Adrenal gland (tissue), 12 donors: ENCODE data around the gene RBMS1. TPM values are rescaled to one million over a fixed set of nuclear protein-coding genes. Genes with fewer than 3 reads are reported as not detected.

Source experiments
- DNase-seq, 7 donors: peaks; one replicate each; pipeline ENCODE4 v3.0.0-alpha.2; 2019 to 2020
- H3K27ac ChIP-seq, 5 donors: fragments of 200-600 bp; sonication (generic) in 4 of 5; 1 replicate in 3 of 5; 2 replicates in 2 of 5; pipeline versions ENCODE4 v1.5.1 to v1.8.0; 2016 to 2020; ENCODE audit warnings: mild to moderate bottlenecking in 1 of 5
- H3K27me3 ChIP-seq: fragments of 200-600 bp; 2 replicates; pipeline ENCODE4 v1.8.0; 2021
- H3K36me3 ChIP-seq, 2 donors: fragments of 200-600 bp; replicated peaks in 1 of 2; 1 replicate in 1 of 2; 2 replicates in 1 of 2; pipeline versions ENCODE4 v1.5.1 to v1.8.0; 2018 to 2022
- H3K4me1 ChIP-seq, 2 donors: fragments of 200-600 bp; replicated peaks in 1 of 2; 1 replicate in 1 of 2; 2 replicates in 1 of 2; pipeline versions ENCODE4 v1.5.1 to v1.8.0; 2018 to 2021
- H3K4me3 ChIP-seq, 4 donors: fragments of 200-600 bp; sonication (generic) in 3 of 4; one replicate each; pipeline ENCODE4 v1.5.1; 2016 to 2018
- H3K9me3 ChIP-seq, 3 donors: fragments of 200-600 bp; sonication (generic) in 1 of 3; replicated peaks in 1 of 3; 1 replicate in 2 of 3; 2 replicates in 1 of 3; pipeline versions ENCODE4 v1.5.1 to v1.8.0; 2016 to 2021
- POLR2A ChIP-seq, 2 donors: fragments of 450-650 bp; IDR thresholded peaks; one replicate each; pipeline ENCODE4 v1.6.1; 2017; ENCODE audit warnings: antibody characterized with exemption in 2 of 2, mild to moderate bottlenecking in 2 of 2, moderate library complexity in 1 of 2
- WGBS, 4 donors: extraction: QIAGEN DNeasy Blood & Tissue Kit in 2 of 4; methylation state at CpG; one replicate each; pipeline versions ENCODE4 v1.1.5 to v1.1.7; 2013 to 2017; 5-methylcytosine and 5-hydroxymethylcytosine counted together
- intact Hi-C, 2 donors: fragments of 100-400 bp; cut with DNase I; formaldehyde crosslinking; loops; one replicate each; pipeline versions ENCODE4 v1.14.1 to v1.15.0; 2022 to 2023
- polyA plus RNA-seq, 3 donors: library from polyadenylated mRNA; stranded (reverse); fragments of 200-250 nt in 2 of 3; fragments of 350-450 nt in 1 of 3; fragmentation: Illumina TruSeq in 1 of 3; extraction: RNeasy Lipid Tissue Mini Kit (QIAGEN cat#74804) in 1 of 3; gene quantifications; one replicate each; pipeline ENCODE4 v1.2.3, GENCODE V29; 2013 to 2014
- total RNA-seq, 9 donors: library from RNA; depleted of rRNA in 4 of 9; stranded (reverse); fragments of >200 nt in 4 of 9; fragments of 120-200 nt in 1 of 9; fragmentation: NEBNext Ultra II Directional in 1 of 9; extraction: Animal tissue kit (Norgen Biotek cat#: 25700) in 1 of 9; gene quantifications; one replicate each; pipeline versions ENCODE4 v1.1.0 to v1.2.4, GENCODE V29; 2013 to 2023
- TF ChIP-seq, protein P1 (sequence below), 6 experiments: fragments of 450-650 bp in 4 of 6; fragments of 200-600 bp in 2 of 6; sonication (generic) in 1 of 6; IDR thresholded peaks; 1 replicate in 5 of 6; 2 replicates in 1 of 6; pipeline versions ENCODE4 v1.5.1 to v1.8.0; 2016 to 2021; ENCODE audit warnings: antibody characterized with exemption in 6 of 6, mild to moderate bottlenecking in 2 of 6, moderate library complexity in 1 of 6
- donor health status: healthy with polysubstance abuse.
- donor health status: Bipolar disorder and iron deficiency.
- donor health status: DM: yes; HTN: yes; CAD: no.
- donor health status: DM: no; HTN: no; CAD: no.
- donor health status: DM: no; HTN: no; CAD: no.
- donor health status: DM: yes; HTN: yes; CAD: no.

Gene RBMS1
- total and polyA plus RNA-seq, 12 donors = 24.2 to 62.1 (median 37.1) TPM

DNA sequence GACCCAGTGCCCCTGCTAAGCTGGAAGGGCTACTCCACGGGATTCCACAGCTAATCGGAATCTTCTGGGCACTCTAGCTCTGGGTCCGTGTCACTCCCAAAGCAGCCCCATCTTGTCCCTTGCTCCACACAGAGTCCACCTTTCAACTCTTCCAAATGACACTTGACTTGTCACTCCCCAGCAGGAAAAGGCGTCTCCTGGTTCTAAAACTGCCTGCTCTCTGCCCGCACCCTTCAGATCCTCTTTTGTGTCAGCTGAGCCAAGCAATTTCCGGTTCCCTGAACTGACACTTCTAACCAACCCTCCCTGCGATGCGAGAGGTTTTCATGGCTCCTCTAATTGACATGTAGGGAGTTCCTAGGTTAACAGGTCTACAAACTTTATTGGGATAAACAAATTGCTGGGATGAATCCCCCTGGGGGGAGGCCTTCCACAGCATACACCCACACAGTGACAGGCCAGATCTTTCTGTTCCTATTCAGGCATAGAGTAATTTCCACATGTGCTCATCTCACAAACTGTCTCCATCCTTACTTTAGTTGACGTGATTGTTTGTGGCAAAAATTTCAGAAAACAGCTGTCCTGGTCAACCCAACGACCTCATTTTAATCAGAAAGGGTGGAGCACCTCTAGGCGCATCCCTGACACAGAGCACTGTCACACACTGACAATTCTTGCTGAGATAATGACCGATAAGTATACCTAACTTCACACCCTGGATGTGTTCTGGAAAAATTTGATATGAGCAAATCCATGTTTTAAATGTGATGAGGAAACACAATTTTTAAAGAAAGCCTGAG, 104.9 kb downstream of the RBMS1 start:
- Histone ChIP-seq H3K27ac (peak overlapping the region; percentile 38 to 87 (median 49)), H3K9me3 (no peaks in the 10 kb centered on the region), H3K36me3 (no peaks in the 10 kb centered on the region), H3K4me3 (no peak overlapping the region), H3K27me3 (no peaks in the 10 kb centered on the region), H3K4me1 (peaks cover 18 to 47% of the 10 kb centered on the region in 2 donors)
- WGBS, 4 donors = 58 to 69% (median 62%) methylated on average over 12 of the region's 12 CpGs
- TF ChIP-seq, protein P1, sequence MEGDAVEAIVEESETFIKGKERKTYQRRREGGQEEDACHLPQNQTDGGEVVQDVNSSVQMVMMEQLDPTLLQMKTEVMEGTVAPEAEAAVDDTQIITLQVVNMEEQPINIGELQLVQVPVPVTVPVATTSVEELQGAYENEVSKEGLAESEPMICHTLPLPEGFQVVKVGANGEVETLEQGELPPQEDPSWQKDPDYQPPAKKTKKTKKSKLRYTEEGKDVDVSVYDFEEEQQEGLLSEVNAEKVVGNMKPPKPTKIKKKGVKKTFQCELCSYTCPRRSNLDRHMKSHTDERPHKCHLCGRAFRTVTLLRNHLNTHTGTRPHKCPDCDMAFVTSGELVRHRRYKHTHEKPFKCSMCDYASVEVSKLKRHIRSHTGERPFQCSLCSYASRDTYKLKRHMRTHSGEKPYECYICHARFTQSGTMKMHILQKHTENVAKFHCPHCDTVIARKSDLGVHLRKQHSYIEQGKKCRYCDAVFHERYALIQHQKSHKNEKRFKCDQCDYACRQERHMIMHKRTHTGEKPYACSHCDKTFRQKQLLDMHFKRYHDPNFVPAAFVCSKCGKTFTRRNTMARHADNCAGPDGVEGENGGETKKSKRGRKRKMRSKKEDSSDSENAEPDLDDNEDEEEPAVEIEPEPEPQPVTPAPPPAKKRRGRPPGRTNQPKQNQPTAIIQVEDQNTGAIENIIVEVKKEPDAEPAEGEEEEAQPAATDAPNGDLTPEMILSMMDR (IDR thresholded peaks at IDR 0.05) = no peak
- no peak for TF ChIP-seq POLR2A (IDR thresholded peaks at IDR 0.05)
- DNase-seq = peak in 5 of 7 donors; percentile 40 to 53 (median 45)
- intact Hi-C loops = no loop called here

DNA sequence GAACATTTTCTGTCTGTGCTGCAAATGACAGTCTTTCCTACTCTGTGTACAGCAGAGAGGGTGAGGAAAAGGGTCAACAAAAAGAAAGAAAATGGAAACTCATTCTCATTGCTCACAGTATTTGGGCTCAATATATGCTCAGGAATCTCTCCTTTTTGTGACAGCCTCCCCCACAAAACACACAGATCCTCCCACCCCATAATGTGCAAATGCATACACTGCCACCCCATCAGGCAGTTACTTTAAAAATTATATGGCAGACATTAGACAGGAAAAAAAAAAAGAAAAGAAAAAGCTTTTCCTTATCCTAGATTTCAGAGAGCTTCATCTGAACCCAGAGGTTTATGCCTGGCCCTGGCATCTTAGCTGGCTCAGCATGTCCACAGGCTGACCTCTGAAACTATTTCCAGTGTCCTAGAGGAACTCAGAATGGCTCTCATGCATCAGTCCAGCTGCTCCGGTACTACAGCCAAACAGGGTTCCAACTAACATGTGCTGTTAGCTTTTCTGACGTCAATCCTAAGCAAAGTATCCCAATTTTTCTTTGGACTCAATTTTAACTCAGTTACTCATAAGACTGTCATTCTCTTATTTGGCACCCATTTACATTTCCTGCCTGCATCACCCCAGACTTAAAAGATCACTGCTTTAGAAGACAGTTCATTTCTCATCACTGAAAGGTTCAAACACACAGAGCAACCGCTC, 105.9 kb downstream of the RBMS1 start:
- Histone ChIP-seq H3K27ac (peak overlapping the region; percentile 48 to 87 (median 65)), H3K4me1 (peaks cover 18 to 47% of the 10 kb centered on the region in 2 donors), H3K27me3 (no peaks in the 10 kb centered on the region), H3K36me3 (no peaks in the 10 kb centered on the region), H3K4me3 (no peak overlapping the region), H3K9me3 (no peaks in the 10 kb centered on the region)
- 11 to 27% (median 22%) methylated on average over 3 of the region's 3 CpGs for WGBS, 4 donors
- intact Hi-C loops = no loop called here
- TF ChIP-seq, protein P1 (IDR thresholded peaks at IDR 0.05) = no peak
- no peak for TF ChIP-seq POLR2A (IDR thresholded peaks at IDR 0.05)
- peak in 6 of 7 donors; percentile 69 to 87 (median 74) for DNase-seq

DNA sequence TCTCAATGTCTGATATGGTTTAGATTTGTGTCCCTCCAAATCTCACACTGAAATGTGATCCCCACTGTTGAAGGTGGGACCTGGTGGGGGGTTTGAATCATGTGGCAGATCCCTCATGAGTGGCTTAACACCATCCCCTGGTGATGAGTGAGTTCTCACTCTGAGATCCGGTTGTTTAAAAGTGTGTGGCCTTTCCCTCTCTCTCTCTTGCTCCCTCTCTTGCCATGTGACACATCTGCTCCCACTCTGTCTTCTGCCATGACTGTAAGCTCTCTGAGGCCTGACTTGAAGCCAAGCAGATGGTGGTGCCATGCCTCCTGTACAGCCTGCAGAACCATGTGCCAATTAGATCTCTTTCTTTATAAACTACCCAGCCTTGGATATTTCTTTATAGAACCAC, 108.8 kb downstream of the RBMS1 start:
- Histone ChIP-seq H3K9me3 (no peaks in the 10 kb centered on the region), H3K36me3 (no peaks in the 10 kb centered on the region), H3K27me3 (no peaks in the 10 kb centered on the region), H3K4me1 (peaks cover 44 to 58% of the 10 kb centered on the region in 2 donors), H3K27ac (peak overlapping the region in 2 of 5 donors; percentile 10 to 52), H3K4me3 (no peak overlapping the region)
- intact Hi-C loops = no loop called here
- 83 to 100% (median 92%) methylated on average over 1 of the region's 1 CpG for WGBS, 4 donors
- TF ChIP-seq, protein P1 (IDR thresholded peaks at IDR 0.05) = no peak
- no peak for TF ChIP-seq POLR2A (IDR thresholded peaks at IDR 0.05)
- DNase-seq = no peak

DNA sequence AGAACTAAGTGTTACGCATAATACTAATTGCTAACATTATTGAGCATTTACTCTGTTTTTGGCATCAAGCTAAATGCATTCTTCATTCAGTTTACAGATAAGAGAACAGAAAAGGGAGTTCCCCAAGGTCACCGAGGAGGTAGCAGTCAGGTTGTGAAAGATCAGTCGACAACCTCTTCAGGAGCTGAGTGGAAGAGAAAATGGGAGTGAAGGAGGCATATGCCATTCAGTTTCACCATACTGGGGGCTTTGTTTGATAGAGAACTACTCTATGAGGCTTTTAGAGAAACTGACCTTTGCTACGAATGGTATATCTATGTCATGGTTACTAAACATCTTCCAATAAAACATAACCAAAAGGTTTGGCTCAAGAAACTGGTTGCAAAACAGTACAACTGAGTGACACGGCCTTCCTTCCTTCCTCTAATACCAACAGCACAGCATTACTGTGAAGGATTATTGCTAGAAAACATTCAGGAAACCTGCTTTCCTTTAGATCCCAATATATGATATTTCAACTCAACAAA, 112.1 kb downstream of the RBMS1 start:
- Histone ChIP-seq H3K36me3 (no peaks in the 10 kb centered on the region), H3K4me1 (peaks cover 46 to 62% of the 10 kb centered on the region in 2 donors), H3K4me3 (no peak overlapping the region), H3K9me3 (no peaks in the 10 kb centered on the region), H3K27me3 (no peaks in the 10 kb centered on the region), H3K27ac (peak overlapping the region; percentile 5 to 75 (median 65))
- intact Hi-C loops = no loop called here
- peak in 5 of 7 donors; percentile 53 to 70 (median 67) for DNase-seq
- TF ChIP-seq, protein P1 (IDR thresholded peaks at IDR 0.05) = no peak
- no peak for TF ChIP-seq POLR2A (IDR thresholded peaks at IDR 0.05)
- 9 to 13% (median 11%) methylated on average over 5 of the region's 5 CpGs for WGBS, 4 donors
